ENCODE data around the gene KRTAP5-2.

DNA sequence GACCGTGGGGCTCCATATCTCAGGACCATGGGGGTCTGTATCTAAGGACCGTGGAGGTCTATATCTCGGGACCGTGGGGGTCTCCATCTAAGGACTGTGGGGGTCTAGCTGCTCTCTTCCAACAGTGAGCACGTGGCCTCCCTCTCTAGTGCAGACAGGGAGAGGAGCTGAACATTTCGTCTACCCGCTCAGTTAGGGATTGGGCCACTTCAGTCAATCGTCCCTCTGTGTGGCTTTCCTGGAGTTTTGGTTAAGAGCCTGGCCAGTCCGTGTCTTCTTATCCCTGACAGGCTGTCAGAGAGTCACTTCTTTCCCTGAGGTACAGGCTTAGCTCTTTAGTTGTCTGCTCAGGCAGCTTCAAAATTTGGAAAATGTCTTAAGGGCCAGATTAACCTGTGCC, 16.1 kb downstream of the KRTAP5-2 start:
- no peak for TF ChIP-seq POLR2A (IDR thresholded peaks at IDR 0.05)
- TF ChIP-seq, protein P1, sequence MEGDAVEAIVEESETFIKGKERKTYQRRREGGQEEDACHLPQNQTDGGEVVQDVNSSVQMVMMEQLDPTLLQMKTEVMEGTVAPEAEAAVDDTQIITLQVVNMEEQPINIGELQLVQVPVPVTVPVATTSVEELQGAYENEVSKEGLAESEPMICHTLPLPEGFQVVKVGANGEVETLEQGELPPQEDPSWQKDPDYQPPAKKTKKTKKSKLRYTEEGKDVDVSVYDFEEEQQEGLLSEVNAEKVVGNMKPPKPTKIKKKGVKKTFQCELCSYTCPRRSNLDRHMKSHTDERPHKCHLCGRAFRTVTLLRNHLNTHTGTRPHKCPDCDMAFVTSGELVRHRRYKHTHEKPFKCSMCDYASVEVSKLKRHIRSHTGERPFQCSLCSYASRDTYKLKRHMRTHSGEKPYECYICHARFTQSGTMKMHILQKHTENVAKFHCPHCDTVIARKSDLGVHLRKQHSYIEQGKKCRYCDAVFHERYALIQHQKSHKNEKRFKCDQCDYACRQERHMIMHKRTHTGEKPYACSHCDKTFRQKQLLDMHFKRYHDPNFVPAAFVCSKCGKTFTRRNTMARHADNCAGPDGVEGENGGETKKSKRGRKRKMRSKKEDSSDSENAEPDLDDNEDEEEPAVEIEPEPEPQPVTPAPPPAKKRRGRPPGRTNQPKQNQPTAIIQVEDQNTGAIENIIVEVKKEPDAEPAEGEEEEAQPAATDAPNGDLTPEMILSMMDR (IDR thresholded peaks at IDR 0.05 in 8 of 11, conservative IDR thresholded peaks at IDR 0.05 in 3 of 11): no peak

All from spleen (tissue), 7 donors.